Fibroblast of skin of right biceps (primary cell): ENCODE measurements around the gene BPIFB1.
A peak's percentile ranks its signal among the peaks of the same experiment; 100 is the strongest.

Experiments used
- DNase-seq: peaks from one replicate; pipeline ENCODE4 v3.0.0-alpha.2; 2013

The BPIFB1 gene

GRCh38 chr20:33328157-33329137 lies 45.4 kb downstream of the BPIFB1 start:
- DNase-seq, result no peak

GRCh38 chr20:33332905-33333456 lies 50.0 kb downstream of the BPIFB1 start:
- no peak for DNase-seq

GRCh38 chr20:33333616-33334015 lies 50.6 kb downstream of the BPIFB1 start:
- DNase-seq, result no peak

GRCh38 chr20:33334111-33334510 lies 51.1 kb downstream of the BPIFB1 start:
- DNase-seq, result no peak

- DNase-seq, result no peak
Measured at GRCh38 chr20:33336375-33336774, 53.4 kb downstream of the BPIFB1 start.

GRCh38 chr20:33337119-33337518 lies 54.1 kb downstream of the BPIFB1 start:
- DNase-seq, result no peak

GRCh38 chr20:33337531-33338165 lies 54.6 kb downstream of the BPIFB1 start:
- DNase-seq, result no peak

- DNase-seq, result no peak
Measured at GRCh38 chr20:33338467-33339258, 55.6 kb downstream of the BPIFB1 start.

GRCh38 chr20:33339515-33340058 lies 56.6 kb downstream of the BPIFB1 start:
- DNase-seq, result no peak

GRCh38 chr20:33343521-33343920 lies 60.5 kb downstream of the BPIFB1 start:
- no peak for DNase-seq

GRCh38 chr20:33345342-33345741 lies 62.3 kb downstream of the BPIFB1 start:
- no peak for DNase-seq

- DNase-seq, result no peak
Measured at GRCh38 chr20:33348136-33348937, 65.3 kb downstream of the BPIFB1 start.

GRCh38 chr20:33349493-33349892 lies 66.5 kb downstream of the BPIFB1 start:
- DNase-seq, result no peak

GRCh38 chr20:33351696-33352095 lies 68.7 kb downstream of the BPIFB1 start:
- DNase-seq, result peak; percentile 33

- DNase-seq, result no peak
Measured at GRCh38 chr20:33352258-33353012, 69.4 kb downstream of the BPIFB1 start.

- no peak for DNase-seq
Measured at GRCh38 chr20:33353013-33353402, 70.0 kb downstream of the BPIFB1 start.
